Measurements from ENCODE around the gene TTF1. TPM values are rescaled to one million over a fixed set of nuclear protein-coding genes. Genes with fewer than 3 reads are reported as not detected.
A peak's percentile ranks its signal among the peaks of the same experiment; 100 is the strongest.
"Not testable (repeated sequence)": the region's sequence is repeated elsewhere in the genome, so short reads cannot be mapped to it uniquely, and the experiment has no call there.

TTF1 gene
- total RNA-seq, 2 donors from 2014 or later = 11.5 to 11.8 TPM

DNA sequence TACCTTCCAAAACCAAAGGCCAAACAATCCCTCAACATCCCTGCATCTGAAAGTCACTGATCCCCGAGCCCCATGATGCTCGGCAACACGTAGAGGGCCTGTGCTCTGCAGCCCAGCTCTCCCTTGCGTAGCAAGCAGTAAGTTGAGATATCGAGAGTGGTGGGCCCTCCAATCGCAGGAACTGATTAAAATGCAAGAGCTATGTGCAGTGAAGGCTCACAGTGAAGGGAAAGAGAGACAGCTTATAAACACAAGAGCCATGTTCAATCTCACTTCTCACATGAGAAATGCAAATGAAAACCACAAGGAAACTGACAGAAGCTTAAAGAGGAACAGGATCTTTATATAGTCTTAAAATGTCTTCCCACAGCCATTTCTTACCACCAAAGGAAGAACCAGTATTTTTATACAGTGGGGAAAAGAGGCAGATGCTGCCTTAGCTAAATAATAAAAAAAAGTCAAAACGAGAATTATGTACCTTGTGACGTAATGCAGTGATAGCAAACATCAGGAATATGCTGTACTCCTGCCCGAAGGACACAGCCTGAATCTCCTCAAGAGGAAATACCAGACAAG is 24.6 kb downstream of the TTF1 start:
- Histone ChIP-seq H3K36me3 (peaks cover 18% of the 10 kb centered on the region), H3K4me3 (no peak overlapping the region), H3K4me1 (ENCODE audit: control insufficient read depth in 1 of 2, low read depth in 2 of 2) (no peaks in the 10 kb centered on the region), H3K27me3 (replicated peaks; ENCODE audit: insufficient read depth) (no peaks in the 10 kb centered on the region), H3K27ac (no peak overlapping the region), H3K9me3 (no peaks in the 10 kb centered on the region)
- TF ChIP-seq, protein P1, sequence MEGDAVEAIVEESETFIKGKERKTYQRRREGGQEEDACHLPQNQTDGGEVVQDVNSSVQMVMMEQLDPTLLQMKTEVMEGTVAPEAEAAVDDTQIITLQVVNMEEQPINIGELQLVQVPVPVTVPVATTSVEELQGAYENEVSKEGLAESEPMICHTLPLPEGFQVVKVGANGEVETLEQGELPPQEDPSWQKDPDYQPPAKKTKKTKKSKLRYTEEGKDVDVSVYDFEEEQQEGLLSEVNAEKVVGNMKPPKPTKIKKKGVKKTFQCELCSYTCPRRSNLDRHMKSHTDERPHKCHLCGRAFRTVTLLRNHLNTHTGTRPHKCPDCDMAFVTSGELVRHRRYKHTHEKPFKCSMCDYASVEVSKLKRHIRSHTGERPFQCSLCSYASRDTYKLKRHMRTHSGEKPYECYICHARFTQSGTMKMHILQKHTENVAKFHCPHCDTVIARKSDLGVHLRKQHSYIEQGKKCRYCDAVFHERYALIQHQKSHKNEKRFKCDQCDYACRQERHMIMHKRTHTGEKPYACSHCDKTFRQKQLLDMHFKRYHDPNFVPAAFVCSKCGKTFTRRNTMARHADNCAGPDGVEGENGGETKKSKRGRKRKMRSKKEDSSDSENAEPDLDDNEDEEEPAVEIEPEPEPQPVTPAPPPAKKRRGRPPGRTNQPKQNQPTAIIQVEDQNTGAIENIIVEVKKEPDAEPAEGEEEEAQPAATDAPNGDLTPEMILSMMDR (IDR thresholded peaks at IDR 0.05) = no peak
- DNase-seq (ENCODE audit: low spot score) (no peak), ATAC-seq (ENCODE audit: insufficient number of reproducible peaks, low FRiP score, low read depth) (no peak)

DNA sequence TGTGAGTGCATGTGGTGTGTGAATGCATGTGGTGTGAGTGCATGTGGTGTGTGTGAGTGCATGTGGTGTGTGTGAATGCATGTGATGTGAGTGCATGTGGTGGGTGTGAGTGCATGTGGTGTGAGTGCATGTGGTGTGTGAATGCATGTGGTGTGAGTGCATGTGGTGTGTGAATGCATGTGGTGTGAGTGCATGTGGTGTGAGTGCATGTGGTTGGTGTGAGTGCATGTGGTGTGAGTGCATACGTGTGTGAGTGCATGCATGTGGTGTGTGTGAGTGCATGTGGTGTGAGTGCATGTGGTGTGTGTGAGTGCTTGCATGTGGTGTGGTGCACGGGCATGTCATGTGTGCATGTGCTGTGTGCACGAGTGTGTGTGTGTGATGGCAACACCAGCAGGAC is 28.2 kb downstream of the TTF1 start:
- H3K36me3 ChIP-seq = peaks cover 31% of the 10 kb centered on the region
- not testable (repeated sequence) for DNase-seq (ENCODE audit: low spot score); H3K27ac ChIP-seq; H3K4me1 ChIP-seq (ENCODE audit: control insufficient read depth in 1 of 2, low read depth in 2 of 2); H3K27me3 ChIP-seq (replicated peaks; ENCODE audit: insufficient read depth); ATAC-seq (ENCODE audit: insufficient number of reproducible peaks, low FRiP score, low read depth); H3K4me3 ChIP-seq; H3K9me3 ChIP-seq

DNA sequence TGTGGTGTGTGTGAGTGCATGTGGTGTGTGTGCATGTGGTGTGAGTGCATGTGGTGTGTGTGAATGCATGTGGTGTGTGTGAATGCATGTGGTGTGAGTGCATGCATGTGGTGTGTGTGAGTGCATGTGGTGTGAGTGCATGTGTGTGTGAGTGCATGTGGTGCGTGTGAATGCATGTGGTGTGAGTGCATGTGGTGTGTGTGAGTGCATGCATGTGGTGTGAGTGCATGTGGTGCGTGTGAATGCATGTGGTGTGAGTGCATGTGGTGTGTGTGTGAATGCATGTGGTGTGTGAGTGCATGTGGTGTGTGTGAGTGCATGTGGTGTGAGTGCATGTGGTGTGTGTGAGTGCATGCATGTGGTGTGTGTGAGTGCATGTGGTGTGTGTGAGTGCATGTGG is 28.9 kb downstream of the TTF1 start:
- peaks cover 31% of the 10 kb centered on the region for H3K36me3 ChIP-seq
- not testable (repeated sequence) for ATAC-seq (ENCODE audit: insufficient number of reproducible peaks, low FRiP score, low read depth); H3K4me1 ChIP-seq (ENCODE audit: control insufficient read depth in 1 of 2, low read depth in 2 of 2); H3K4me3 ChIP-seq; DNase-seq (ENCODE audit: low spot score); H3K27ac ChIP-seq; H3K9me3 ChIP-seq; H3K27me3 ChIP-seq (replicated peaks; ENCODE audit: insufficient read depth)

DNA sequence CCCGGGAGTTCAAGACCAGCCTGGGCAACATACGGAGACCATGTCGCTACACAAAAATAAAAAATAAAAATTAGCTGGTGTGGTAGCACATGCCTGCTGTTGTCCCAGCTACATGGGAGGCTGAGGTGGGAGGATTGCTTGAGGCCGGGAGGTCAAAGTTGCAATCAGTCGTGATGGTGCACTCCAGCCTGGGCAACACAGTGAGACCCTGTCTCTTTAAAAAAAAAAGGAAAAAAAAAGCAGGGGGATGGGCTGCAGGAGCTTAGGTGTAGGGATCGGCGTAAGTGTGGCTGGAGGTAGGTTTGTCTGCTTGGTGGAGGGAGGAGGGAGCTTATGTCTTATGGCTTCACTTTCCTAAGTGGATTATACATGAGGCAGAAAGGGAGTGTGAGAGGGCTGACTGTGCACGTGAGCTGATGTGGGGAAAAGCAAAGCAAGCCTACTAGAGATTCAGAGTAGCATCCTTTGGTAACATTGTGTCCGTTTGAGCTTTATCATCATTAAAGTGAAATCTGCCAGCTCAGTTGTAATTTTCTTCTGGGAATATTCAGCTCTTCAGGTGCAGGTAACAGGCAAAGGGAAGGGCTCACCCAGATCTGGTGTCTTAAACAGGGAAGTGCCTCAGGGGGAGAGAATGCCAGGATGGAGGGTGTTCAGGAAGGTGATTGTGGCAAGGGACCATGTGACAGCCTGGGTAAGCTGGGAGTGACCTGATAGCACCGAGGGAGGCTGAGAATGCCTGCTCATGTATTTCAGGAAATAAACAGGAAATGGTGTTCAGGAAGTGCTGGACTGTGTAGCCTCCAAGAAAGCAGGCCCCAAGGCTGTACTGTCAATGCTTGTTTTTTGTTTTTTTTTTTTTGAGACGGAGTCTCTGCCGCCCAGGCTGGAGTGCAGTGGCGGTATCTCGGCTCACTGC is 34.2 kb downstream of the TTF1 start:
- ATAC-seq (ENCODE audit: insufficient number of reproducible peaks, low FRiP score, low read depth) (no peak), DNase-seq (ENCODE audit: low spot score) (no peak)

DNA sequence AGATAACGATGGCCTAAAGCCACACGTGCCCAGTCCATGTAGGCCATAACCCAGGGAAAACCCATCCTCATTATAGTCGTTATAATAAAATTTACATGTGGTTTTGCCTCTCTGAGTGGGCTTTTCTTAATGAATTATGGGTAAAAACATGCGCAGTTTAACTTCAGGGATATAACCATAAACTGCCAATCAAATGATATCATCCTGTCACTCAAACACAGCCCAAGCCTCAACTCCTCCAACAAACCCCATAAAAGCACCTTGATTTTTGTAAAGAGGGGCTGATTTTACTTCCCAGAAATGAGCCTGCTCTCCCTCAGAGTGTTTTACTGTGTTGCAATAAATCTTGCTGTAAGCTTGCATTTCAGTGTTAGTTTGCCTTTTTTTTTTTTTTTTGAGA is 36.0 kb downstream of the TTF1 start:
- H3K27me3 ChIP-seq (replicated peaks; ENCODE audit: insufficient read depth) = no peaks in the 10 kb centered on the region
- no peaks in the 10 kb centered on the region for H3K9me3 ChIP-seq

More for the DNA sequence above, 34.2 kb downstream of the TTF1 start:
- H3K36me3 ChIP-seq = peaks cover 19% of the 10 kb centered on the region
- H3K4me3 ChIP-seq = peak overlapping the region; percentile 19
- H3K27me3 ChIP-seq (replicated peaks; ENCODE audit: insufficient read depth) = no peaks in the 10 kb centered on the region
- H3K27ac ChIP-seq = peak overlapping the region in 1 of 2 donors; percentile 30
- no peaks in the 10 kb centered on the region for H3K4me1 ChIP-seq (ENCODE audit: control insufficient read depth in 1 of 2, low read depth in 2 of 2)
- TF ChIP-seq, protein P1 (IDR thresholded peaks at IDR 0.05) = no peak
- no peaks in the 10 kb centered on the region for H3K9me3 ChIP-seq

DNA sequence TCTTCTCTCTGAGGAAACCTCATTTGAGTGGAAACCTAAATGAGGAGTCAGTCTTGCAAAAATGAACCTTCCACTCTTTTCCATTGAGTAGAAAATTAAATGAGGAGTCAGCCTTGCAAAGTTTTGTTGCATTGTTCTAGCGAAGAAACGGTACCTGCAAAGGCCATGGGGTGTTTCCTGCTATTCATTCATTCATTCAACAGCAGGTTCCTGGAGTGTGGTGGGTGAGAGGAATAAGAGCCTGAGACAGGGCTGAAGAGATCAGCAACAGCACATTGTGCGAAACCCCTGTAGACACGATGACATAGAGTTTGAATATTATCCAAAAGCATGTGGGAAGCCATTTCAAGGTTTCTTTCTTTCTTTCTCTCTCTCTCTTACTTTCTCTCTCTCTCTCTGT is 37.2 kb downstream of the TTF1 start:
- H3K27ac ChIP-seq = no peak overlapping the region
- H3K4me1 ChIP-seq (ENCODE audit: control insufficient read depth in 1 of 2, low read depth in 2 of 2) = no peaks in the 10 kb centered on the region
- TF ChIP-seq, protein P1 (IDR thresholded peaks at IDR 0.05) = no peak
- no peaks in the 10 kb centered on the region for H3K27me3 ChIP-seq (replicated peaks; ENCODE audit: insufficient read depth)
- no peaks in the 10 kb centered on the region for H3K9me3 ChIP-seq
- no peak overlapping the region for H3K4me3 ChIP-seq
- H3K36me3 ChIP-seq = no peaks in the 10 kb centered on the region
- ATAC-seq (ENCODE audit: insufficient number of reproducible peaks, low FRiP score, low read depth) = no peak
- DNase-seq (ENCODE audit: low spot score) = no peak

More for the DNA sequence above, 36.0 kb downstream of the TTF1 start:
- no peak overlapping the region for H3K27ac ChIP-seq
- ATAC-seq (ENCODE audit: insufficient number of reproducible peaks, low FRiP score, low read depth) (no peak), DNase-seq (ENCODE audit: low spot score) (no peak)
- TF ChIP-seq, protein P1 (IDR thresholded peaks at IDR 0.05) = no peak
- no peak overlapping the region for H3K4me3 ChIP-seq
- H3K4me1 ChIP-seq (ENCODE audit: control insufficient read depth in 1 of 2, low read depth in 2 of 2) = no peaks in the 10 kb centered on the region
- peaks cover 1% of the 10 kb centered on the region for H3K36me3 ChIP-seq
